Pancreas (tissue), 10 donors: ENCODE data around the gene IARS1. TPM values are rescaled to one million over a fixed set of nuclear protein-coding genes. Genes with fewer than 3 reads are reported as not detected.

Source experiments
- ATAC-seq, 4 donors: fragments of 200-7000 bp; cut with Tn5 transposase; one replicate each; pipeline versions ENCODE4 v1.8.0 to v1.9.1; 2020; ENCODE audit warnings: mild to moderate bottlenecking in 4 of 4, moderate library complexity in 4 of 4
- DNase-seq, 6 donors: peaks; one replicate each; pipeline ENCODE4 v3.0.0-alpha.2; 2020
- FAIRE-seq: peaks from 2 replicates; lab custom pipeline; 2012; peaks lifted over from hg19 to GRCh38; lab: Jason Lieb, UNC
- H3K27ac ChIP-seq, 4 donors: fragments of 200-600 bp; sonication (generic); 1 replicate in 3 of 4; 2 replicates in 1 of 4; pipeline versions ENCODE4 v1.5.0 to v1.8.0; 2020
- H3K27me3 ChIP-seq, 4 donors: fragments of 200-600 bp; one replicate each; pipeline ENCODE4 v1.8.0; 2021
- H3K36me3 ChIP-seq, 3 donors: fragments of 200-600 bp; sonication (generic) in 1 of 3; one replicate each; pipeline versions ENCODE4 v1.5.0 to v1.8.0; 2020 to 2021
- H3K4me1 ChIP-seq, 3 donors: fragments of 200-600 bp; one replicate each; pipeline ENCODE4 v1.8.0; 2021
- H3K4me3 ChIP-seq, 4 donors: fragments of 200-600 bp; sonication (generic) in 2 of 4; one replicate each; pipeline versions ENCODE4 v1.5.0 to v1.8.0; 2020 to 2021
- H3K9me3 ChIP-seq, 4 donors: fragments of 200-600 bp; one replicate each; pipeline ENCODE4 v1.8.0; 2021
- WGBS, 2 donors: extraction: QIAGEN DNeasy Blood & Tissue Kit; methylation state at CpG; one replicate each; pipeline ENCODE4 v1.1.7; 2013; 5-methylcytosine and 5-hydroxymethylcytosine counted together
- intact Hi-C, 3 donors: fragments of 100-400 bp; cut with DNase I; formaldehyde crosslinking; loops; one replicate each; pipeline versions ENCODE4 v1.11.1 to v1.14.2; 2022
- polyA plus RNA-seq, 2 donors: library from polyadenylated mRNA; stranded (reverse); fragments of 200-250 nt; gene quantifications; one replicate each; pipeline ENCODE4 v1.2.3, GENCODE V29; 2013
- total RNA-seq, 6 donors: library from RNA; stranded (reverse); fragmentation: NEBNext Ultra II Directional in 4 of 6; extraction: Animal tissue kit (Norgen Biotek cat#: 25700) in 4 of 6; gene quantifications; one replicate each; pipeline versions ENCODE4 v1.2.1 to v1.2.4, GENCODE V29; 2021 to 2023
- TF ChIP-seq, protein P1 (sequence below), 4 donors: fragments of 200-600 bp; sonication (generic) in 3 of 4; IDR thresholded peaks; one replicate each; pipeline versions ENCODE4 v1.5.0 to v1.8.0; 2021; ENCODE audit warnings: antibody characterized with exemption in 4 of 4
- donor health status: healthy with polysubstance abuse.
- donor health status: DM: no; HTN: no; CAD: no; lungs with moderate emphysema.
- donor health status: DM: no; HTN: no; CAD: no.
- donor health status: control.
- donor health status: control.
- donor health status: Bipolar disorder and iron deficiency.
- donor health status: DM: yes; HTN: yes; CAD: no.
- donor health status: DM: no; HTN: no; CAD: no.
- donor health status: DM: no; HTN: no; CAD: no.
- donor health status: DM: yes; HTN: yes; CAD: no.

IARS1 gene
- total and polyA plus RNA-seq, 8 donors: 16.8 to 89.3 (median 35.7) TPM

DNA sequence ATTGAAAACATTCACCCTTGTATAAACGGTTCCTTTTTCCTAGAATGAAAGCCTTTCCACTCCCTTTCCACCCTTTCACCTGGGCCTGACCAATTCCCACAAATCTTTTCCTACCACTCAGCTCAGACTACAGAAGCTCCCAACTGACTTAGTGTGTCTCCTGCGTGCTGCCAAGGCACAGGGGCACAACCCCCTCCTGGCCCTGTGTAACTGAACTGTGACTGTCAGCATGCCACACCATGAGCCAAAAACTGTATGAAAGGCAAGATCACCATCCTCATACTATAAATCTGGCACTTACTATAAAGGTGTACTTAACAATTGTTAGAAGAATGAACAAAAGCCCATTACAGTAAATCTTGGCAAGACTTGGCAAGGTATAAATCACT lies 20.1 kb upstream of the IARS1 start:
- 83 to 89% methylated on average over 2 of the region's 2 CpGs for WGBS, 2 donors
- no peak for DNase-seq
- intact Hi-C loops: loop anchor here in 1 of 3 donors (10.0 kb wide), 1 partner anchor 49 kb away; no protein-coding TSS in a partner anchor
- H3K27me3 ChIP-seq: no peaks in the 10 kb centered on the region
- no peak for FAIRE-seq
- H3K9me3 ChIP-seq: no peaks in the 10 kb centered on the region
- ATAC-seq: no peak
- peaks cover 0 to 4% (median 0%) of the 10 kb centered on the region in 3 donors for H3K4me1 ChIP-seq
- H3K27ac ChIP-seq: no peak overlapping the region
- H3K36me3 ChIP-seq: peaks cover 0 to 45% (median 10%) of the 10 kb centered on the region in 3 donors
- no peak overlapping the region for H3K4me3 ChIP-seq
- TF ChIP-seq, protein P1, sequence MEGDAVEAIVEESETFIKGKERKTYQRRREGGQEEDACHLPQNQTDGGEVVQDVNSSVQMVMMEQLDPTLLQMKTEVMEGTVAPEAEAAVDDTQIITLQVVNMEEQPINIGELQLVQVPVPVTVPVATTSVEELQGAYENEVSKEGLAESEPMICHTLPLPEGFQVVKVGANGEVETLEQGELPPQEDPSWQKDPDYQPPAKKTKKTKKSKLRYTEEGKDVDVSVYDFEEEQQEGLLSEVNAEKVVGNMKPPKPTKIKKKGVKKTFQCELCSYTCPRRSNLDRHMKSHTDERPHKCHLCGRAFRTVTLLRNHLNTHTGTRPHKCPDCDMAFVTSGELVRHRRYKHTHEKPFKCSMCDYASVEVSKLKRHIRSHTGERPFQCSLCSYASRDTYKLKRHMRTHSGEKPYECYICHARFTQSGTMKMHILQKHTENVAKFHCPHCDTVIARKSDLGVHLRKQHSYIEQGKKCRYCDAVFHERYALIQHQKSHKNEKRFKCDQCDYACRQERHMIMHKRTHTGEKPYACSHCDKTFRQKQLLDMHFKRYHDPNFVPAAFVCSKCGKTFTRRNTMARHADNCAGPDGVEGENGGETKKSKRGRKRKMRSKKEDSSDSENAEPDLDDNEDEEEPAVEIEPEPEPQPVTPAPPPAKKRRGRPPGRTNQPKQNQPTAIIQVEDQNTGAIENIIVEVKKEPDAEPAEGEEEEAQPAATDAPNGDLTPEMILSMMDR (IDR thresholded peaks at IDR 0.05): no peak

- Histone ChIP-seq H3K27me3 (no peaks in the 10 kb centered on the region), H3K4me1 (peaks cover 0 to 4% (median 0%) of the 10 kb centered on the region in 3 donors), H3K9me3 (no peaks in the 10 kb centered on the region), H3K4me3 (no peak overlapping the region), H3K27ac (no peak overlapping the region), H3K36me3 (peaks cover 0 to 39% (median 4%) of the 10 kb centered on the region in 3 donors)
- DNase-seq: no peak
- 77 to 85% methylated on average over 6 of the region's 6 CpGs for WGBS, 2 donors
- FAIRE-seq: no peak
- intact Hi-C loops: loop anchor here in 1 of 3 donors (10.0 kb wide), 1 partner anchor 48 kb away; no protein-coding TSS in a partner anchor
- TF ChIP-seq, protein P1 (IDR thresholded peaks at IDR 0.05): no peak
- no peak for ATAC-seq
Measured at GRCh38 chr9:92312887-92313623, 19.6 kb upstream of the IARS1 start.

DNA sequence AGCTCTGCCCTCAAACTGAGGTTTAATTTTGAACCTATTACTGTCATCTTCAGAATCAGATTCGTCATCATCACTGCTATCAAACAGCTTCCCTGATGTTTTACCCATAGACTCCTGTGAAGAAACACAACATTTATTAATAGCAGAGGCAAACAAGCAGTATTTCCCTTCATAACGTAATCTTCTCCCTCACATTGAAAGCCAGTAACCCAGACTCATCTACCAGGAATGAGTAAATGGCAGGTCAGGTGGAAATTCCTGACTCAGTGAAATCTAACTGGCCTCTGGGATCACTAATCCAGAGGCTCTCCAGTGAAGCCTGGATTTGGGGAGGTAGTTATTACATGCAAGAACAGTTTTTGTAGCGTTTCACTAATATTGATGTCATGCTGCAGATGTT lies 17.1 kb upstream of the IARS1 start:
- Histone ChIP-seq H3K36me3 (peaks cover under 1 to 44% (median 3%) of the 10 kb centered on the region in 3 donors), H3K9me3 (no peaks in the 10 kb centered on the region), H3K27me3 (no peaks in the 10 kb centered on the region), H3K4me3 (no peak overlapping the region), H3K27ac (no peak overlapping the region), H3K4me1 (peaks cover 0 to 4% (median 0%) of the 10 kb centered on the region in 3 donors)
- TF ChIP-seq, protein P1 (IDR thresholded peaks at IDR 0.05): no peak
- FAIRE-seq: no peak
- intact Hi-C loops: loop anchor here in 1 of 3 donors (10.0 kb wide), 1 partner anchor 46 kb away; no protein-coding TSS in a partner anchor
- DNase-seq: no peak
- 77 to 85% methylated on average over 3 of the region's 3 CpGs for WGBS, 2 donors
- ATAC-seq: peak in 2 of 4 donors; percentile 42 to 72

GRCh38 chr9:92308893-92309292 lies 15.4 kb upstream of the IARS1 start:
- Histone ChIP-seq H3K9me3 (no peaks in the 10 kb centered on the region), H3K4me3 (no peak overlapping the region), H3K27ac (no peak overlapping the region), H3K4me1 (peaks cover 0 to 4% (median 0%) of the 10 kb centered on the region in 3 donors), H3K27me3 (no peaks in the 10 kb centered on the region), H3K36me3 (peaks cover 5 to 56% (median 9%) of the 10 kb centered on the region in 3 donors)
- DNase-seq (no peak), ATAC-seq (peak; percentile 59 to 72 (median 66)), FAIRE-seq (no peak)
- TF ChIP-seq, protein P1 (IDR thresholded peaks at IDR 0.05): no peak
- intact Hi-C loops: no loop called here

DNA sequence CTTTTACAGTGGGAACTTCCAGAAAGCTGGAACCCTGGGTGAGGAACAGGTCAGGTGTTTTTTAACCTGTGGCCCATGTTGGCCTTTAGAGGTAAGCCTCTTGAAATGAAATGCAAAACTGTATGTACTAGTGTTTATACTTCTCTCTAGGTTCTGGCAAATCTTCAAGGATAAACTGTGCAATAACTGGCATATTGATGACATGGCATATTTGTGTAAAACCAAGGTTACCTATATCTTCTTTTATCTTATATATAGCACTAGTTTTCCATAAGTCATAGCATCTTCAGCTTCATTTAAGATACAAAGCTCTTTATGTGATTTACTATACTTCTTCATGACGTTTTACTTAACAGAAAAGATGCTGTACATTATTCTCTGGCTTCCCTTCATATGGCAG lies 7.4 kb upstream of the IARS1 start:
- no peak for DNase-seq

More for the DNA sequence above, 7.4 kb upstream of the IARS1 start:
- intact Hi-C loops: no loop called here
- ATAC-seq (no peak), FAIRE-seq (no peak)
- Histone ChIP-seq H3K4me3 (no peak overlapping the region), H3K27ac (no peak overlapping the region), H3K9me3 (no peaks in the 10 kb centered on the region), H3K36me3 (peaks cover 5 to 85% (median 23%) of the 10 kb centered on the region in 3 donors), H3K4me1 (no peaks in the 10 kb centered on the region), H3K27me3 (no peaks in the 10 kb centered on the region)
- TF ChIP-seq, protein P1 (IDR thresholded peaks at IDR 0.05): no peak
- 57 to 64% methylated on average over 1 of the region's 1 CpG for WGBS, 2 donors
